ENCODE results near the gene GALNT10.

The GALNT10 gene

DNA sequence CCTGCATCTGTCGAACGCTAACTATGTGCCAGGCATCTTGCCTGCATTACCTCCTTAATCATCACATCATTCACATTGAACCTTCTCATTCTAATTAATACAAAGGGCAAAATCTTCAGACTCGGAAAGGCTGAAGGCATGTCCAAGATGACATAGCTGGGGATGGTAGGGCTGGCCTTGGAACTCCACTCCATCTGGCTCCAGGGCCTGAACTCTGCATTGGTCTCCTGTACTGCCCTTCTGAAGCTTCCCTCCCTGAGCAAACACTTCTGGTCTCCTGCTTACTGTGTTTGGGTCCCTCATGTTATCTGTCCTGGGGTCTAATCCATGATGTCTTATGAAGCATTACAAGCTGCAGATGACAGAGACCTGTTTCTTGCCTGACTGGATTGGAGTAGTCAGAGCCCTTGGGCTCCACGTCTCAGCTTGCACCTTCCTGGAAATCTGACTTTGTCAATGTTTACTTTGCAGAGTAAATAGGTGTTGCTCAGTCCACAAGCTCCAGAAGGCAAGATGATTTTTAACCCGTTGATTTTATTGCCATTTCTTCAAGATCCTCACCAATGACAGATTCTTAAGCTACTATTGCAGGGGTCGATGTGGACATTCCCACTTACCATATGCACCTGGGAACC, 106.1 kb downstream of the GALNT10 start (continued):
- TF ChIP-seq ZFP30 (CRISPR knock-in tag; IDR thresholded peaks at IDR 0.05): no peak
- TF ChIP-seq CSDC2 (CRISPR knock-in tag; IDR thresholded peaks at IDR 0.05): no peak

DNA sequence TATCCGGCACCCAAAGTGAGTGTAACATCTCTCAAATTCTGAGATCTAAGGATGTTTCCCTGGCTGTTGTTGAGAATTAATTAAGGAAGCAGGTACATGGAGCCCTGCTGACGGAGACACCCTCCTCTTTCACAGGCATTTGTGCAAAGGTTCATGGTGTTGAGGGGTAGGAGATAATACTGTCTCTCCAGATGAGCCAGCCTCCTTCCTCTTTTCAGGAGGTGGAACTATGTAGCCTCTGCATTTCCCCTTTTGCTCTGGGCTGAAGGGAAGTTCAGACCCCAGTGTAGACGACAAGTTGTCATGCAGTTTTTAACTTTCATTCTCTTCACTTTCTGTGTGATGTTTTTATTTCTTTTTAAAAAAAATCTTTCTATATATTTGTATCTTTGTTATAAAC, 107.5 kb downstream of the GALNT10 start:
- TF ChIP-seq OSR1 (CRISPR knock-in tag; IDR thresholded peaks at IDR 0.05): no peak
- no peak for TF ChIP-seq RARB (CRISPR knock-in tag; IDR thresholded peaks at IDR 0.05)
- no peak for TF ChIP-seq POU6F1 (CRISPR knock-in tag; IDR thresholded peaks at IDR 0.05; ENCODE audit: borderline replicate concordance, low read depth)
- no peak for TF ChIP-seq GLIS3 (CRISPR knock-in tag; IDR thresholded peaks at IDR 0.05)
- no peak for TF ChIP-seq ZFP30 (CRISPR knock-in tag; IDR thresholded peaks at IDR 0.05)
- TF ChIP-seq ZNF565 (CRISPR knock-in tag; conservative IDR thresholded peaks at IDR 0.05; ENCODE audit: low read depth): no peak
- no peak for TF ChIP-seq SNAI2 (CRISPR knock-in tag; IDR thresholded peaks at IDR 0.05)
- no peak for TF ChIP-seq PATZ1 (CRISPR knock-in tag; IDR thresholded peaks at IDR 0.05; ENCODE audit: borderline replicate concordance)
- TF ChIP-seq ARNTL (CRISPR knock-in tag; IDR thresholded peaks at IDR 0.05; ENCODE audit: borderline replicate concordance, low read depth): no peak
- no peak for TF ChIP-seq TOX (CRISPR knock-in tag; IDR thresholded peaks at IDR 0.05; ENCODE audit: borderline replicate concordance)
- TF ChIP-seq ZNF8 (CRISPR knock-in tag; IDR thresholded peaks at IDR 0.05): no peak
- TF ChIP-seq ESRRG (CRISPR knock-in tag; IDR thresholded peaks at IDR 0.05): no peak
- TF ChIP-seq, protein P1, sequence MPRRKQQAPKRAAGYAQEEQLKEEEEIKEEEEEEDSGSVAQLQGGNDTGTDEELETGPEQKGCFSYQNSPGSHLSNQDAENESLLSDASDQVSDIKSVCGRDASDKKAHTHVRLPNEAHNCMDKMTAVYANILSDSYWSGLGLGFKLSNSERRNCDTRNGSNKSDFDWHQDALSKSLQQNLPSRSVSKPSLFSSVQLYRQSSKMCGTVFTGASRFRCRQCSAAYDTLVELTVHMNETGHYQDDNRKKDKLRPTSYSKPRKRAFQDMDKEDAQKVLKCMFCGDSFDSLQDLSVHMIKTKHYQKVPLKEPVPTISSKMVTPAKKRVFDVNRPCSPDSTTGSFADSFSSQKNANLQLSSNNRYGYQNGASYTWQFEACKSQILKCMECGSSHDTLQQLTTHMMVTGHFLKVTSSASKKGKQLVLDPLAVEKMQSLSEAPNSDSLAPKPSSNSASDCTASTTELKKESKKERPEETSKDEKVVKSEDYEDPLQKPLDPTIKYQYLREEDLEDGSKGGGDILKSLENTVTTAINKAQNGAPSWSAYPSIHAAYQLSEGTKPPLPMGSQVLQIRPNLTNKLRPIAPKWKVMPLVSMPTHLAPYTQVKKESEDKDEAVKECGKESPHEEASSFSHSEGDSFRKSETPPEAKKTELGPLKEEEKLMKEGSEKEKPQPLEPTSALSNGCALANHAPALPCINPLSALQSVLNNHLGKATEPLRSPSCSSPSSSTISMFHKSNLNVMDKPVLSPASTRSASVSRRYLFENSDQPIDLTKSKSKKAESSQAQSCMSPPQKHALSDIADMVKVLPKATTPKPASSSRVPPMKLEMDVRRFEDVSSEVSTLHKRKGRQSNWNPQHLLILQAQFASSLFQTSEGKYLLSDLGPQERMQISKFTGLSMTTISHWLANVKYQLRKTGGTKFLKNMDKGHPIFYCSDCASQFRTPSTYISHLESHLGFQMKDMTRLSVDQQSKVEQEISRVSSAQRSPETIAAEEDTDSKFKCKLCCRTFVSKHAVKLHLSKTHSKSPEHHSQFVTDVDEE (CRISPR knock-in tag; IDR thresholded peaks at IDR 0.05): no peak
- TF ChIP-seq CSDC2 (CRISPR knock-in tag; IDR thresholded peaks at IDR 0.05): no peak
- no peak for TF ChIP-seq BACH2 (CRISPR knock-in tag; IDR thresholded peaks at IDR 0.05; ENCODE audit: borderline replicate concordance)
- no peak for TF ChIP-seq ZNF70 (CRISPR knock-in tag; IDR thresholded peaks at IDR 0.05)
- no peak for TF ChIP-seq PPARA (CRISPR knock-in tag; IDR thresholded peaks at IDR 0.05; ENCODE audit: borderline replicate concordance)
- TF ChIP-seq ZC3H10 (CRISPR knock-in tag; IDR thresholded peaks at IDR 0.05): no peak
- TF ChIP-seq, protein P2, sequence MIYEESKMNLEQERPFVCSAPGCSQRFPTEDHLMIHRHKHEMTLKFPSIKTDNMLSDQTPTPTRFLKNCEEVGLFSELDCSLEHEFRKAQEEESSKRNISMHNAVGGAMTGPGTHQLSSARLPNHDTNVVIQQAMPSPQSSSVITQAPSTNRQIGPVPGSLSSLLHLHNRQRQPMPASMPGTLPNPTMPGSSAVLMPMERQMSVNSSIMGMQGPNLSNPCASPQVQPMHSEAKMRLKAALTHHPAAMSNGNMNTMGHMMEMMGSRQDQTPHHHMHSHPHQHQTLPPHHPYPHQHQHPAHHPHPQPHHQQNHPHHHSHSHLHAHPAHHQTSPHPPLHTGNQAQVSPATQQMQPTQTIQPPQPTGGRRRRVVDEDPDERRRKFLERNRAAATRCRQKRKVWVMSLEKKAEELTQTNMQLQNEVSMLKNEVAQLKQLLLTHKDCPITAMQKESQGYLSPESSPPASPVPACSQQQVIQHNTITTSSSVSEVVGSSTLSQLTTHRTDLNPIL (CRISPR knock-in tag; IDR thresholded peaks at IDR 0.05; ENCODE audit: low read depth): no peak
- no peak for ATAC-seq

DNA sequence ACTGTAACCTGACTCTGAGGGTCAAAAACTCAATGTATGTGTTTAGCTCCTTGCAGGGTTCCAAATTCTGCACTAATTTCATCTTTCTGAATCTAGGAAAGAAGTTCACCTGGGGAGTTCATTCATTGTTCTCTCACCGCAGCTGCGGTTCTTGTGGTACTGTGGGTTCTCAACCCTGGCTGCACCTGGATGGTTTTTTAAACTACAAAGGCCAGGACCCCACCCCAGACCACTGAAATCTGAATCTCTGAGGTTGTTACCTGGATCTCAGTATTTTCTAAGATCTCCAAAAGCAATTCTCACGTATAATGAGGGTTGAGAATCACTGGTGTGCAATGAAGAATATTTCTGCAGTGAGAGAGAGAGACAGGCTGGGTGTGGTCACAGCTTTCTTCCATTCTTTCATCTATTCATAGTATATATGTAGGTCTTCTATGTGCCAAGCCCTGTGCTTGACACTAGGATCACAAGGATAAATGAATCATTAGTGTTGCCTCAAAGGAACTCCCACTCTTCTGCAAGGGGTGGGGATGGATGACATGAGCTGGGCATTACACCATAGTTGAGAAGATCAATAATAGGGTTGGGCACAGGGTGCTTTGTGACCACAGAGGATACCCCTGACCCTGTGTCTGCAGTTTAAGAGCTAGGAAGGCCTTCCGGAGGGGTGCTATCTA, 109.8 kb downstream of the GALNT10 start:
- TF ChIP-seq CSDC2 (CRISPR knock-in tag; IDR thresholded peaks at IDR 0.05) (no peak), BACH2 (CRISPR knock-in tag; IDR thresholded peaks at IDR 0.05; ENCODE audit: borderline replicate concordance) (no peak), ZFP30 (CRISPR knock-in tag; IDR thresholded peaks at IDR 0.05) (no peak), ZFP3 (CRISPR knock-in tag; IDR thresholded peaks at IDR 0.05) (no peak), TOX (CRISPR knock-in tag; IDR thresholded peaks at IDR 0.05; ENCODE audit: borderline replicate concordance) (no peak), GLIS3 (CRISPR knock-in tag; IDR thresholded peaks at IDR 0.05) (no peak), PPARA (CRISPR knock-in tag; IDR thresholded peaks at IDR 0.05; ENCODE audit: borderline replicate concordance) (no peak), TCF4 (CRISPR knock-in tag; IDR thresholded peaks at IDR 0.05; ENCODE audit: borderline replicate concordance) (no peak), OSR1 (CRISPR knock-in tag; IDR thresholded peaks at IDR 0.05) (no peak), ESRRG (CRISPR knock-in tag; IDR thresholded peaks at IDR 0.05) (no peak), RARB (CRISPR knock-in tag; IDR thresholded peaks at IDR 0.05) (no peak)
- TF ChIP-seq, protein P2 (CRISPR knock-in tag; IDR thresholded peaks at IDR 0.05; ENCODE audit: low read depth): no peak

More for the DNA sequence above, 109.8 kb downstream of the GALNT10 start:
- no peak for ATAC-seq
